DOHH2 (cell line): Measurements from ENCODE around the gene OSBPL10.
"Not testable (repeated sequence)": the region's sequence is repeated elsewhere in the genome, so short reads cannot be mapped to it uniquely, and the experiment has no call there.

ENCODE experiments used
- H3F3A ChIP-seq: fragments of 200-600 bp; sonication (generic), shearing (Covaris generic); 2 replicates; pipeline ENCODE4 v1.6.0; 2016; ENCODE audit warnings: antibody characterized with exemption, mild to moderate bottlenecking; ENCODE audit not compliant: control insufficient read depth, insufficient read depth
- H3K27ac ChIP-seq: fragments of 200-600 bp; sonication (generic); 2 replicates; pipeline ENCODE4 v1.5.1; 2014; ENCODE audit warnings: low read depth, mild to moderate bottlenecking, low read length, moderate library complexity
- H3K27me3 ChIP-seq: fragments of 200-600 bp; sonication (generic); 2 replicates; pipeline ENCODE4 v1.6.1; 2014; ENCODE audit warnings: mild to moderate bottlenecking, low read length, mixed read lengths; ENCODE audit not compliant: control insufficient read depth
- H3K36me3 ChIP-seq: fragments of 200-600 bp; sonication (generic); 2 replicates; pipeline ENCODE4 v1.6.1; 2014; ENCODE audit warnings: mild to moderate bottlenecking, low read length, moderate library complexity, mixed read lengths; ENCODE audit not compliant: control insufficient read depth
- H3K4me1 ChIP-seq: fragments of 200-600 bp; sonication (generic); 2 replicates; pipeline ENCODE4 v1.6.1; 2014; ENCODE audit warnings: mild to moderate bottlenecking, low read length, mixed read lengths; ENCODE audit not compliant: control insufficient read depth
- H3K4me2 ChIP-seq: fragments of 200-600 bp; sonication (generic); 2 replicates; pipeline ENCODE4 v1.6.0; 2014; ENCODE audit warnings: mild to moderate bottlenecking, low read length, moderate library complexity
- H3K4me3 ChIP-seq: fragments of 200-600 bp; sonication (generic); 2 replicates; pipeline ENCODE4 v1.5.1; 2014; ENCODE audit warnings: mild to moderate bottlenecking, low read length, mixed read lengths
- H3K79me2 ChIP-seq: fragments of 200-600 bp; sonication (generic); 2 replicates; pipeline ENCODE4 v1.6.1; 2014; ENCODE audit warnings: mild to moderate bottlenecking, low read length, mixed read lengths; ENCODE audit not compliant: control insufficient read depth
- H3K9me2 ChIP-seq: fragments of 200-600 bp; sonication (generic); replicated peaks from 2 replicates; pipeline ENCODE4 v1.6.1; 2014; ENCODE audit warnings: mild to moderate bottlenecking, low read length, mixed read lengths; ENCODE audit not compliant: control insufficient read depth
- H3K9me3 ChIP-seq: fragments of 200-600 bp; sonication (generic); 2 replicates; pipeline ENCODE4 v1.6.1; 2014; ENCODE audit warnings: antibody characterized with exemption, low read length, mixed read lengths; ENCODE audit not compliant: control insufficient read depth, insufficient read depth
- H4K20me1 ChIP-seq: fragments of 200-600 bp; sonication (generic); 2 replicates; pipeline ENCODE4 v1.6.0; 2014; ENCODE audit warnings: low read depth, mild to moderate bottlenecking, antibody characterized with exemption, low read length, moderate library complexity; ENCODE audit not compliant: control insufficient read depth, insufficient read depth
- CTCF ChIP-seq: fragments of 200-600 bp; sonication (generic); IDR thresholded peaks from one replicate; pipeline ENCODE4 v1.5.1; 2014; ENCODE audit warnings: antibody characterized with exemption, mild to moderate bottlenecking, low read depth, low read length; ENCODE audit not compliant: poor library complexity, severe bottlenecking
- EZH2phosphoT487 ChIP-seq: fragments of 200-600 bp; sonication (generic); IDR thresholded peaks from 2 replicates; pipeline ENCODE4 v1.6.1; 2017; ENCODE audit warnings: borderline replicate concordance, mild to moderate bottlenecking, antibody characterized with exemption, low read length, moderate library complexity, mixed read lengths

Gene OSBPL10

GRCh38 chr3:31861826-31862225 is 119.2 kb downstream of the OSBPL10 start:
- Histone ChIP-seq H4K20me1 (no peaks in the 10 kb centered on the region), H3K4me1 (peaks cover 46% of the 10 kb centered on the region), H3K79me2 (peaks cover 77% of the 10 kb centered on the region), H3K9me2 (no peaks in the 10 kb centered on the region), H3K27ac (no peak overlapping the region), H3K27me3 (no peaks in the 10 kb centered on the region), H3K9me3 (no peaks in the 10 kb centered on the region), H3K4me2 (no peak overlapping the region), H3K4me3 (no peak overlapping the region), H3K36me3 (peaks cover 57% of the 10 kb centered on the region), H3F3A (0 out of 2 replicates have a peak, but pooled peaks cover 2% of the 10 kb centered on the region)
- TF ChIP-seq EZH2phosphoT487 (no peak), CTCF (no peak)

DNA sequence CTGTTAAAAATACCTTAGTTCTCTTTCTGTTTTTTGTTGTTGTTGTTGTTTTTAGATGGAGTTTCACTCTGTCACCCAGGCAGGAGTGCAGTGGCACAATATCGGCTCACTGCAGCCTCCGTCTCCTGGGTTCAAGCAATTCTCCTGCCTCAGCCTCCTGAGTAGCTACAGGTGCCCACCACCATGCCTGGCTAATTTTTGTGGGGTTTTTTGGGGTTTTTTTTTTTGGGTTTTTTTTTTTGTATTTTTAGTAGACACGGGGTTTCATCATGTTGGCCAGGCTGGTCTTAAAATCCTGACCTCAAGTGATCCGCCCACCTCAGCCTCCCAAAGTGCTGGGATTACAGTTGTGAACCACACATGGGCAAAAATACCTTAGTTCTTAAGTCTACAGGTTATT is 120.4 kb downstream of the OSBPL10 start:
- H3F3A ChIP-seq, H3K27ac ChIP-seq, H3K9me2 ChIP-seq, H4K20me1 ChIP-seq, H3K4me3 ChIP-seq, H3K27me3 ChIP-seq, H3K9me3 ChIP-seq, H3K4me2 ChIP-seq: not testable (repeated sequence)
- H3K79me2 ChIP-seq, result peaks cover 77% of the 10 kb centered on the region
- peaks cover 55% of the 10 kb centered on the region for H3K36me3 ChIP-seq
- peaks cover 56% of the 10 kb centered on the region for H3K4me1 ChIP-seq

- H3K27ac ChIP-seq, result no peak overlapping the region
- H3K79me2 ChIP-seq, result peaks cover 79% of the 10 kb centered on the region
- no peak overlapping the region for H3K4me3 ChIP-seq
- H4K20me1 ChIP-seq, result no peaks in the 10 kb centered on the region
- H3K36me3 ChIP-seq, result peaks cover 46% of the 10 kb centered on the region
- 0 out of 2 replicates have a peak, but pooled peaks cover 2% of the 10 kb centered on the region for H3F3A ChIP-seq
- H3K9me2 ChIP-seq, result no peaks in the 10 kb centered on the region
- H3K27me3 ChIP-seq, result no peaks in the 10 kb centered on the region
- peaks cover 69% of the 10 kb centered on the region for H3K4me1 ChIP-seq
- H3K4me2 ChIP-seq, result no peak overlapping the region
- TF ChIP-seq EZH2phosphoT487 (no peak), CTCF (no peak)
- H3K9me3 ChIP-seq, result no peaks in the 10 kb centered on the region
Observed at GRCh38 chr3:31859245-31859644, 121.8 kb downstream of the OSBPL10 start.

GRCh38 chr3:31858439-31858838 is 122.6 kb downstream of the OSBPL10 start:
- Histone ChIP-seq H3K9me2 (no peaks in the 10 kb centered on the region), H3K4me2 (peak overlapping the region; percentile 34), H4K20me1 (no peaks in the 10 kb centered on the region), H3K4me3 (no peak overlapping the region), H3K79me2 (peaks cover 81% of the 10 kb centered on the region), H3K27me3 (no peaks in the 10 kb centered on the region), H3K9me3 (no peaks in the 10 kb centered on the region), H3K36me3 (peaks cover 46% of the 10 kb centered on the region), H3K27ac (no peak overlapping the region), H3F3A (peaks cover 7% of the 10 kb centered on the region; the same call in 1 of the 2 replicates), H3K4me1 (peaks cover 77% of the 10 kb centered on the region)
- TF ChIP-seq CTCF, result peak; percentile 50
- TF ChIP-seq EZH2phosphoT487, result no peak
